22Rv1 (cell line): ENCODE results near the gene AHSA1.

Source experiments
- H3K27ac ChIP-seq: fragments of 450-650 bp; 2 replicates; pipeline ENCODE4 v1.5.1; 2017
- ZFX ChIP-seq: fragments of 450-650 bp; IDR thresholded peaks from 2 replicates; pipeline ENCODE4 v1.6.1; 2017; ENCODE audit warnings: antibody characterized with exemption, borderline replicate concordance
- TF ChIP-seq, protein P1 (sequence below): fragments of 450-650 bp; IDR thresholded peaks from 2 replicates; pipeline ENCODE4 v1.5.1; 2017; ENCODE audit warnings: mild to moderate bottlenecking

The AHSA1 gene

DNA sequence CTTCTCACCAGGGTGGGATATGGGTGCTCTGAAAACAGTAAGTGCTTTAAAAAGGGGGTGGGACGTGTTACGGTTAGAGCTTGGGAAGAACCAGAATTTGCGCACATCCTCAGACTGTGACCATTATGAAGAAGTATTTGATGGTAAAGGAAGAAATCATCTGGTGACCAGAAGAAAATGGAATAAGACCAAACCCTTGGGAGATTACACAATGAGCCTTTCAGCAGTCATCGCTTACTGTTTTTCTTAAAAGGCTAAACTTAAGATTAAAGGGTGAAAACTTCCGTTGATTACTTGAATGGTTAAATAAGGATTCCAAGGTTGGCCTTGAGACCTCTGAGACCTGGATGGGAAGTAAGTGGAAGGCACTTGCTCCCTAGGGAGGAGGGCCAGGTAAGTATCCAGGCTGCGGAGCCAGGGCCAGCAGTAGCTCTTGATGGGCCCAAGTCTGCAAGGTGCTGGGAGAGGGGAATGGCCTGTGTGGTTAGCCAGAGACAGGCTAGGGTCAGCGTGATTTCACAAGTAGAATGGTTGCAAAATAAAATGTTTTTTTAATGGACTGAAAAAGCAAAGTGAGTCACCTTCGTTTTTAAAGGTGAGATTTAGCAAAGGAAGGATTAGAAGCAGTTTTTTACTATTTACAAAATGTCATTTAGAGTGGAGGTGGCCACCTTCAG is 53.7 kb downstream of the AHSA1 start:
- H3K27ac ChIP-seq = no peak overlapping the region

DNA sequence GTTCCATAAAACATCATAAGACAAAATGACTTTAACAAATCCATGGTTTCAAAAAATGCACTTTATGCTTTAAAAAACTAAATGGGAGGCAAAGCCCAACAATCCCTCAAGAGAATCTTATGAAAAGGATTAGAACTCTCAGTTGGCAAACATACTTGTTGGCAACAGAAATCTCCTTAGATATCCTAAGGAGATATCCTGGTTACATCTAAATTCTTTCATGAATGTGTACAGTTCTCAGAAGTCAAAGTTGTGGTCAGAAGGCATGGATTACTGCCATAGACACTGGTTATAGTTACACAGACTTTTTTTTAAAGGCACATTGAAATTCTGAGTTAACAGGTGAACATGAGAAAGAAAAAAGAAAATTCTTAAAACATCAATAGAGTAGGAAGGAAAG is 58.2 kb downstream of the AHSA1 start:
- no peak overlapping the region for H3K27ac ChIP-seq
- no peak for TF ChIP-seq ZFX
- TF ChIP-seq, protein P1, sequence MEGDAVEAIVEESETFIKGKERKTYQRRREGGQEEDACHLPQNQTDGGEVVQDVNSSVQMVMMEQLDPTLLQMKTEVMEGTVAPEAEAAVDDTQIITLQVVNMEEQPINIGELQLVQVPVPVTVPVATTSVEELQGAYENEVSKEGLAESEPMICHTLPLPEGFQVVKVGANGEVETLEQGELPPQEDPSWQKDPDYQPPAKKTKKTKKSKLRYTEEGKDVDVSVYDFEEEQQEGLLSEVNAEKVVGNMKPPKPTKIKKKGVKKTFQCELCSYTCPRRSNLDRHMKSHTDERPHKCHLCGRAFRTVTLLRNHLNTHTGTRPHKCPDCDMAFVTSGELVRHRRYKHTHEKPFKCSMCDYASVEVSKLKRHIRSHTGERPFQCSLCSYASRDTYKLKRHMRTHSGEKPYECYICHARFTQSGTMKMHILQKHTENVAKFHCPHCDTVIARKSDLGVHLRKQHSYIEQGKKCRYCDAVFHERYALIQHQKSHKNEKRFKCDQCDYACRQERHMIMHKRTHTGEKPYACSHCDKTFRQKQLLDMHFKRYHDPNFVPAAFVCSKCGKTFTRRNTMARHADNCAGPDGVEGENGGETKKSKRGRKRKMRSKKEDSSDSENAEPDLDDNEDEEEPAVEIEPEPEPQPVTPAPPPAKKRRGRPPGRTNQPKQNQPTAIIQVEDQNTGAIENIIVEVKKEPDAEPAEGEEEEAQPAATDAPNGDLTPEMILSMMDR = no peak

More for the DNA sequence above, 53.7 kb downstream of the AHSA1 start:
- no peak for TF ChIP-seq ZFX
- TF ChIP-seq, protein P1 = no peak
